Suprapubic skin (tissue), 3 donors: ENCODE data around the gene TPRG1.

Experiments used
- CTCF ChIP-seq, 2 donors: fragments of 200-600 bp in 1 of 2; fragments of 450-650 bp in 1 of 2; sonication (generic) in 1 of 2; IDR thresholded peaks; one replicate each; pipeline ENCODE4 v1.5.1; 2016 to 2019; ENCODE audit warnings: antibody characterized with exemption in 2 of 2, mild to moderate bottlenecking in 1 of 2, moderate library complexity in 1 of 2
- EP300 ChIP-seq: sonication (generic); formaldehyde crosslinking; IDR thresholded peaks from one replicate; pipeline ENCODE4 v1.6.1; 2017; ENCODE audit warnings: antibody characterized with exemption
- POLR2A ChIP-seq, 2 donors: fragments of 450-650 bp; IDR thresholded peaks; one replicate each; pipeline ENCODE4 v1.6.1; 2017; ENCODE audit warnings: antibody characterized with exemption in 2 of 2, mild to moderate bottlenecking in 2 of 2, moderate library complexity in 2 of 2

GRCh38 chr3:189349772-189350171 is 178.0 kb downstream of the TPRG1 start:
- TF ChIP-seq CTCF (IDR thresholded peaks at IDR 0.05), result no peak
- TF ChIP-seq POLR2A (IDR thresholded peaks at IDR 0.05), result no peak
- no peak for TF ChIP-seq EP300
